ENCODE data around the gene CABS1. TPM values are rescaled to one million over a fixed set of nuclear protein-coding genes. Genes with fewer than 3 reads are reported as not detected.

The CABS1 gene
- total RNA-seq (10 to 100 TPM; 17.3 to 66.2 TPM), polyA plus RNA-seq (ENCODE audit: insufficient read depth, low read depth, low replicate concordance) (80.1 TPM)
- long read RNA-seq, donor 1: 0 reads
- long read RNA-seq, donor 2: 0 reads

- DNase-seq: no peak
- Histone ChIP-seq H3K27me3 (no peaks in the 10 kb centered on the region), H3K4me1 (no peaks in the 10 kb centered on the region), H3K36me3 (ENCODE audit: low read depth, missing control alignments) (no peaks in the 10 kb centered on the region), H3K27ac (no peak within 1 kb of the TSS), H3K9me3 (no peaks in the 10 kb centered on the region), H3K4me3 (no peak within 1 kb of the TSS)
- 70 to 77% methylated on average over 3 of the region's 3 CpGs for WGBS, 2 donors
- TF ChIP-seq POLR2A (IDR thresholded peaks at IDR 0.05) (no peak), CTCF (IDR thresholded peaks at IDR 0.05) (no peak)
- intact Hi-C loops (cut with DNase I; ENCODE audit: low total_unique reads): no loop called here
These were observed at the start of gene CABS1 for GRCh38 chr4:70334681-70335080. Gene CABS1 (plus strand): TSS chr4:70334981. CDS start chr4:70335040, 59 bp downstream.

- no peak overlapping the region for H3K27ac ChIP-seq
- H3K36me3 ChIP-seq (ENCODE audit: low read depth, missing control alignments): no peaks in the 10 kb centered on the region
- H3K9me3 ChIP-seq: no peaks in the 10 kb centered on the region
- H3K27me3 ChIP-seq: no peaks in the 10 kb centered on the region
- TF ChIP-seq POLR2A (IDR thresholded peaks at IDR 0.05): no peak
- no peak for TF ChIP-seq CTCF (IDR thresholded peaks at IDR 0.05)
- WGBS, 2 donors: 39 to 52% methylated on average over 1 of the region's 1 CpG
- no peaks in the 10 kb centered on the region for H3K4me1 ChIP-seq
- no peak overlapping the region for H3K4me3 ChIP-seq
- intact Hi-C loops (cut with DNase I; ENCODE audit: low total_unique reads): no loop called here
- no peak for DNase-seq
These were observed 46.1 kb upstream of the CABS1 start for GRCh38 chr4:70288651-70289050.

DNA sequence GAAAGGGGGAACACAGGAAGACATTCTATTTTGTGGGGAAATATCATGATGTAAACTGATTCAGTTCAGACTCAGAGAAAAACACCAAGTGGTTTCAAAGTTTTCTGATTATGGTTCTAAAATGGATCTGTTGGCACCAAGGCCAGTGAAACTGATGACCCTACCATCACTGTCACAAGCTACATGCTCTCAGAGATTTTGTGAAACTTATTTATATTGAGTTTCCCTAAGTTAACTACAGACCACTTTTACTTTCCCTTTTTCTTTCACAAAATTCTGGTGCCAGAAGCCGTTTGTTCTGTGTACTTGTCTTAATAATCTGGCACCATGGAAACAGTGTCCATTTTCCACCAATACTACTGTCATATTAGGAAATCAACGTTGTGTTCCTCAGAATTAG, 43.4 kb upstream of the CABS1 start:
- 55% methylated on average over 2 of the region's 2 CpGs for whole genome bisulfite sequencing, 2 donors
- intact Hi-C loops (cut with DNase I; ENCODE audit: low total_unique reads): no loop called here
- DNase-seq: no peak

GRCh38 chr4:70297576-70297975, 37.2 kb upstream of the CABS1 start:
- Histone ChIP-seq H3K9me3 (no peaks in the 10 kb centered on the region), H3K4me3 (no peak overlapping the region), H3K4me1 (no peaks in the 10 kb centered on the region), H3K36me3 (ENCODE audit: low read depth, missing control alignments) (no peaks in the 10 kb centered on the region), H3K27me3 (no peaks in the 10 kb centered on the region), H3K27ac (no peak overlapping the region)
- intact Hi-C loops (cut with DNase I; ENCODE audit: low total_unique reads): no loop called here
- no peak for TF ChIP-seq CTCF (IDR thresholded peaks at IDR 0.05)
- no peak for TF ChIP-seq POLR2A (IDR thresholded peaks at IDR 0.05)
- DNase-seq: no peak

More for the DNA sequence above, 43.4 kb upstream of the CABS1 start:
- Histone ChIP-seq H3K4me3 (no peak overlapping the region), H3K27ac (no peak overlapping the region), H3K4me1 (no peaks in the 10 kb centered on the region), H3K36me3 (ENCODE audit: low read depth, missing control alignments) (no peaks in the 10 kb centered on the region), H3K27me3 (no peaks in the 10 kb centered on the region), H3K9me3 (no peaks in the 10 kb centered on the region)
- TF ChIP-seq POLR2A (IDR thresholded peaks at IDR 0.05): no peak
- TF ChIP-seq CTCF (IDR thresholded peaks at IDR 0.05): no peak

- H3K4me3 ChIP-seq: no peak overlapping the region
- no peaks in the 10 kb centered on the region for H3K4me1 ChIP-seq
- H3K9me3 ChIP-seq: no peaks in the 10 kb centered on the region
- no peak for DNase-seq
- TF ChIP-seq CTCF (IDR thresholded peaks at IDR 0.05) (no peak), POLR2A (IDR thresholded peaks at IDR 0.05) (no peak)
- intact Hi-C loops (cut with DNase I; ENCODE audit: low total_unique reads): no loop called here
- H3K27me3 ChIP-seq: no peaks in the 10 kb centered on the region
- 45 to 54% methylated on average over 1 of the region's 1 CpG for WGBS, 2 donors
- H3K27ac ChIP-seq: no peak overlapping the region
- no peaks in the 10 kb centered on the region for H3K36me3 ChIP-seq (ENCODE audit: low read depth, missing control alignments)
These were observed 36.7 kb upstream of the CABS1 start for GRCh38 chr4:70298051-70298450.

Data from testis (tissue), 5 donors.